DLD1 (cell line): ENCODE data around the gene MAGEC1.
"Not testable (repeated sequence)": the region's sequence is repeated elsewhere in the genome, so short reads cannot be mapped to it uniquely, and the experiment has no call there.

Experiments
- in situ Hi-C: cut with HindIII; loops from 2 replicates; pipeline ENCODE4 v1.10.0; 2017; ENCODE audit warnings: low sequenced_read_pairs

MAGEC1 gene, protein sequence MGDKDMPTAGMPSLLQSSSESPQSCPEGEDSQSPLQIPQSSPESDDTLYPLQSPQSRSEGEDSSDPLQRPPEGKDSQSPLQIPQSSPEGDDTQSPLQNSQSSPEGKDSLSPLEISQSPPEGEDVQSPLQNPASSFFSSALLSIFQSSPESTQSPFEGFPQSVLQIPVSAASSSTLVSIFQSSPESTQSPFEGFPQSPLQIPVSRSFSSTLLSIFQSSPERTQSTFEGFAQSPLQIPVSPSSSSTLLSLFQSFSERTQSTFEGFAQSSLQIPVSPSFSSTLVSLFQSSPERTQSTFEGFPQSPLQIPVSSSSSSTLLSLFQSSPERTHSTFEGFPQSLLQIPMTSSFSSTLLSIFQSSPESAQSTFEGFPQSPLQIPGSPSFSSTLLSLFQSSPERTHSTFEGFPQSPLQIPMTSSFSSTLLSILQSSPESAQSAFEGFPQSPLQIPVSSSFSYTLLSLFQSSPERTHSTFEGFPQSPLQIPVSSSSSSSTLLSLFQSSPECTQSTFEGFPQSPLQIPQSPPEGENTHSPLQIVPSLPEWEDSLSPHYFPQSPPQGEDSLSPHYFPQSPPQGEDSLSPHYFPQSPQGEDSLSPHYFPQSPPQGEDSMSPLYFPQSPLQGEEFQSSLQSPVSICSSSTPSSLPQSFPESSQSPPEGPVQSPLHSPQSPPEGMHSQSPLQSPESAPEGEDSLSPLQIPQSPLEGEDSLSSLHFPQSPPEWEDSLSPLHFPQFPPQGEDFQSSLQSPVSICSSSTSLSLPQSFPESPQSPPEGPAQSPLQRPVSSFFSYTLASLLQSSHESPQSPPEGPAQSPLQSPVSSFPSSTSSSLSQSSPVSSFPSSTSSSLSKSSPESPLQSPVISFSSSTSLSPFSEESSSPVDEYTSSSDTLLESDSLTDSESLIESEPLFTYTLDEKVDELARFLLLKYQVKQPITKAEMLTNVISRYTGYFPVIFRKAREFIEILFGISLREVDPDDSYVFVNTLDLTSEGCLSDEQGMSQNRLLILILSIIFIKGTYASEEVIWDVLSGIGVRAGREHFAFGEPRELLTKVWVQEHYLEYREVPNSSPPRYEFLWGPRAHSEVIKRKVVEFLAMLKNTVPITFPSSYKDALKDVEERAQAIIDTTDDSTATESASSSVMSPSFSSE

DNA sequence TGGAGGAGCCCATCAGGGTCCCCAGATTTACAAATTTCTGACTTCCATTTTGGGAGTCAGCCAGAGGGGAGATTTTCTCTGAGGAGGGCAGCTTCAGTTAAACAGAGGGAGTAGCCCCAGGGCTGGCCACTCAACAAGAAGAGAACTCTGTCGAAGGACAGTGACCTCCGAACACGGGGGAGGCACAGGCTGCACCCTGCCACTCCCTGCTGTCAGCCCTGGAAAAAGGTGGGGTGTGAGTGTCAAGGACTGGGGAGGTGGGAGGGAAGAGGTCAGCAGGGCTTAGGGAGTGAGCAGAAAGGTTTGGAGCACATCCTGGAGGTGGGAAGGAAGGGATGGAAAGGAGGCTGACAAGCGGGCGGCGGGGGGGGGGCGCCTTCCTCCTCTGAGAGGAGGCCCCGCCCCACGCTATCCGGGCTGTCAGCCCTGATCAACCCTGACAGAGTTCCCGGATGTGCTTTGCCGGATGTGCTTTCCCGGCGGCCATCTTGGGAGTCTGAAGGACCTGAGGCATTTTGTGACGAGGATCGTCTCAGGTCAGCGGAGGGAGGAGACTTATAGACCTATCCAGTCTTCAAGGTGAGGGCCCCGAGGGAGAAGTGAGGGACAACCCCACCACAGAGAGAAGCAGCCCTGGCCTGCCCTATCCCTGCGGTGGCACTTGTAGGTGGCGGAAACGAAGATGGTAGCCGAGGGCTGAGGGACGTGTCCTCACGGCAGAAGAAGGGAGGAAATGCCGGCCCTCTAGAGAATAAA, at the start of gene MAGEC1:
MAGEC1 (plus strand) TSS at position 495 of the 756 bp plus-strand sequence. CDS start 1,179 bp downstream, outside the sequence.
- in situ Hi-C loops, result no loop called here

DNA sequence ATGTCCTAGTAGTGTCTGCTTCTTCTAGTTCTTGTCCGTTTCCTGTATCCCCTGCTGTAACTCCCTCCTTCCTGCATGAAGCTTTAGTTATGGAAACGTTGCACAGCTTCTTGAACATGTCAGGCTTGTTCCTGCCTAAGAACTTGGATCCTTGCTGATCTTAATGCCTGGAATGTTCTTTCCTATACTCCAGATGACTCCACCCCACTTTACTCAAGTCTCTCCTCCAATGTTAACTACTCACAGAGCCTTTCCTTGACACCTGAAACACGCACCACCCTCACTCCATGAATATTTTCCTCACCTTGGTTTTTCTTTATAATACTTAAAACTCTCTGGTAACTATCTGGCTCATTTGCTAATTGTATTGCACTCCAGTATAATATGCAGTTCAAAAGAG, 46.2 kb upstream of the MAGEC1 start:
- in situ Hi-C loops, result no loop called here

DNA sequence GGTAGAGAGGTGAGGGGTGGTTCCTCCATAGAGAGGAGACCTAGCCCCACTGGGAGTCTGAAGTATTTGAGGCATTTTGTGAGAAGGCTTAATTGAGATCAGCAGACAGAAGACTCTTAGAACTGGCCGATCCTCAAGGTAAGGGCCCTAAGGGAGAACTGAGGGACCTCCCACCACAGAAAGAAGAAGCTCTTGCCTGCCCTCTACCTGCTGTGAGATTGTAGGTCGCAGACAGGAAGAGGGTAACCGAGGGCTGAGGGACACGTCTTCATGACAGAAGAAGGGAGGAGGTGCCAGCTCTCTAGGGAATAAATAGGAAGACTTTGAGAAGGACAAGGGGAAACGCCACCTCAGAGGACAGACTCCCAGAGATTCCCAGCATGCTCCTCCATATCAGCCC, 24.1 kb upstream of the MAGEC1 start:
- in situ Hi-C loops, result no loop called here

- in situ Hi-C loops, result not testable (repeated sequence)
Measured at GRCh38 chrX:141888811-141889210, 14.9 kb upstream of the MAGEC1 start.

GRCh38 chrX:141894733-141895132, 9.0 kb upstream of the MAGEC1 start:
- in situ Hi-C loops, result no loop called here

- in situ Hi-C loops, result no loop called here
Measured at GRCh38 chrX:141897690-141898089, 6.0 kb upstream of the MAGEC1 start.

GRCh38 chrX:141902366-141902765, 1.3 kb upstream of the MAGEC1 start:
- in situ Hi-C loops, result no loop called here

DNA sequence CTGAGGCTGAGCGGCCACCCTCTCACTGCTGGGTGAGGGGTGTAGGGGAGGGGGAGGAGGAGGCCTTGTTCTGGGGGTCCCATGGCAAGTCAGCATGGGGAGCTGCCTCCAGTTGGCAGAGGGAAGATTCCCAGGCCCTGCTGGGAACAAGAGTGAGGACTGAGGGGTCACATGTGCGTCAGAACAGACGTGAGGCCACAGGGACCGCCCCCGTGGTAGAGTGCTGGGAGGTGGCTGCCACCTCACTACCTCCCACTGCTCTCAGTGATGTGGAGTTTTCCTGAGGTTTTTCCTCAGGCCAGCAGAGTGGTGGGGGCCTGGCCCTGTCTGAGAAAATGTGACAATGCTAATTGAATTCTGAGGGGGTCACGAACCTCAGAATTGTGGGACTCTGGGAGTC, 568 bp downstream of the MAGEC1 start:
- in situ Hi-C loops, result no loop called here

DNA sequence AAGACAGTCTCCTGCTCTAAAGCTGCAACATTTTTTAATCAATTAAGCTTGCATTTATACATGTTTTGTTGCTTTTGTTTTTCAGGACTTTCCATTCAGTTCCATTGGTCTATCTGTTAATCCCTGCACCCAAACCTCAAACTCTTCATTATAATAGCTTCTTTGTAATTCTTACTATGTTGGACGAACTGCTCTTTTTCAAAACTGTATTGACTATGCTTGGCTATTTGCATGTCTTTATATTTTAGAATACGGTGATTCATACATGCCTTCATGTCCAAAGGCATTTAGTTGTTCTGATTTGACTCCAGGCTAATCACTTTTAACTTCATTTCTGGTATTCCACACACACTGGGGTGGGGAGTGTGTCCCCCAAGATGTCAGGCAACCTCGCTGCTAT, 14.1 kb downstream of the MAGEC1 start:
- in situ Hi-C loops, result no loop called here

GRCh38 chrX:141924293-141924692, 20.6 kb downstream of the MAGEC1 start:
- in situ Hi-C loops, result no loop called here

DNA sequence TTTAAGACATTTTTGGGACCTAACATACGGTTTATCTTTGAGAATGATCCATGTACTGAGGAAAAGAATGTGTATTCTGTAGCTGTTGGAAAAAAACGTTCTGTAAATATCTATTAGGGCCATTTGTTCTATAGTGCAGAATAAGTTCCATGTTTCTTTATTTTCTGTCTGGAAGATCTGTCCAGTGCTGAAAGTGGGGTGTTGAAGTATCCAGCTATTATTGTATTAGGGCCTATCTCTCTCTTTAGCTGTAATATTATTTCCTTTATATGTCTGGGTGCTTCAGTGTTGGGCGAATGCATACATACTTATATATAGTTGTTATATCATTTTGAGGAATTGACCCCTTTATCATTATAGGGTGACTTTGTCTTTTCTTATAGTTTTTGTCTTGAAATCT, 24.7 kb downstream of the MAGEC1 start:
- in situ Hi-C loops, result no loop called here

DNA sequence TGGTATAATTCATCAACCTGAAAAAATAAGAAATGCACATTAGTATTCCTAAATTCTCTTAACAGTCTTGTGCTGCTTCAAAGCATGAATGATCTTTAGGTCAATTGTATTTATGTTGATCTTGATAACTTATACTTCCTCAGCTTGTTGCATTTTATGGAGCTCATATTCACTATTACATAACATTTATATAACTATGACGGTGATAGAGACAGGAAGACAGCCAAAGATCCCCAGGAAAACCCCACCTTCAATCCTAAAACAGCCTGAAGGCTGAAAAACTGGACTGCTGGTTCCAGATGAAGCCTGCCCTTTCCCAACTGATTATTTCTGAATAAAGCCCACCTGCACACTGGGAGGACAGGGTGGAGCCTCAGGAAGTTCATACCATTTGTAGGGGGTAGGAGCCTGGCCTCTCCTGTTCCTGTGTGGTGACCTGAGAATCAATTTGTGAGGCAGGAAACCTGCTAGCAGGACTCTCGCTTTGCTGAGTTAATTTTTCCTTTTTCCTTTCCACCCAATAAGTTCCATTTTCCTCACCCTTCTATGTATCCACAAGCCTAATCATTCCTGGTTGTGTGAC, 30.5 kb downstream of the MAGEC1 start:
- in situ Hi-C loops, result no loop called here

DNA sequence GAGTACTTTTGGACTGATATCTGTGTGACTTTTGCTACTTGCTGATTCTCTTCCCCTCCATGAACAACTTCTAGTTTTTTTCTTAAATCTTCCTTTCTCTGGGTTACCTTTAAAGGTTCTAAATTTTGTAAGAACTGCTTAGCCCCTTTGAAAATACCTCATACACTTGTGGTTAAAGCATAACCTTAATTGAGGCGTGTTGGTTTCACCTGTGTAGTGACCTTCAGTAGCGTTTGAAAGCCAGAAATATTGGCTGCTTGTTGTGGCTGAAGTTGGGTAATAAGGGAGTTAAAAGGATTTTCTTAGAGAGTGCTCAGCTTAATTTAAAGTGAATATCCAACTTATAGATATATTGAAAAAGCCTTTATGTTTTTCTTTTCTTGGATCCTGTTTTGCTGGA, 32.0 kb downstream of the MAGEC1 start:
- in situ Hi-C loops, result no loop called here

DNA sequence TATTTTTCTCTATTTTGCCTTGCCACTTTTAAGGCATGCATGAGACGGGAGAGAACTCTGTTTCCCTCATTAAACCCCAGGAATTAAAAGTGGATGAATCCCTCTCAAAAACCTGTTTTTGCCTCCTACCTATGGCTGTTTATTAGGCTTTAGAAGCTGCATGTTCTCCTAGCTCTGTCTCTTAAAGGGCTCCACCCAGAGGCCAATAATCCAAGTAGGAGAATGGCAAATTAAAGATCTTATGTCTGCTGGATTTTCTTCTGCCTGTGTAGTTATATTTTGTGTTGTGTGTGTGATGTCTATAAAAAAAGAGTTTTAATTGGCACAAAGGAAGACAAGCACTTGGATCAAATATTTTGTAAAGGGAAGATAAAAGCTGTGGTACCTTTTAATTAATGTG, 32.4 kb downstream of the MAGEC1 start:
- in situ Hi-C loops, result no loop called here

GRCh38 chrX:141941234-141941633, 37.5 kb downstream of the MAGEC1 start:
- in situ Hi-C loops, result no loop called here

- in situ Hi-C loops, result no loop called here
Measured at GRCh38 chrX:141945426-141945825, 41.7 kb downstream of the MAGEC1 start.

- in situ Hi-C loops, result no loop called here
Measured at GRCh38 chrX:141947350-141947749, 43.7 kb downstream of the MAGEC1 start.

GRCh38 chrX:141952603-141953002, 48.9 kb downstream of the MAGEC1 start:
- in situ Hi-C loops, result no loop called here

GRCh38 chrX:141958675-141959074, 55.0 kb downstream of the MAGEC1 start:
- in situ Hi-C loops, result no loop called here
